Nephron (organoid): ENCODE measurements around the gene GPD2.

Experiments
- H3K27ac Mint-ChIP-seq, 3 experiments: 2 replicates each; pipeline ENCODE4 v1.8.0; 2020; ENCODE audit warnings: mixed read lengths in 3 of 3, mild to moderate bottlenecking in 2 of 3, moderate library complexity in 1 of 3
- H3K27me3 Mint-ChIP-seq: 2 replicates; pipeline ENCODE4 v1.8.0; 2021; ENCODE audit warnings: low read depth, mild to moderate bottlenecking, moderate library complexity, mixed read lengths
- H3K36me3 Mint-ChIP-seq: 2 replicates; pipeline ENCODE4 v1.8.0; 2020; ENCODE audit warnings: low read depth, mixed read lengths
- H3K4me1 Mint-ChIP-seq: 2 replicates; pipeline ENCODE4 v1.8.0; 2020; ENCODE audit warnings: mixed read lengths
- H3K4me3 Mint-ChIP-seq, 3 experiments: 2 replicates each; pipeline ENCODE4 v1.8.0; 2020; ENCODE audit warnings: mild to moderate bottlenecking in 3 of 3, mixed read lengths in 3 of 3, moderate library complexity in 2 of 3
- H3K9me3 Mint-ChIP-seq: 2 replicates; pipeline ENCODE4 v1.8.0; 2020; ENCODE audit warnings: mixed read lengths
- CTCF ChIP-seq, 3 experiments: fragments of 200-600 bp; sonication (generic); IDR thresholded peaks; one replicate each; pipeline ENCODE4 v1.5.0; 2021; ENCODE audit warnings: antibody characterized with exemption in 3 of 3; ENCODE audit not compliant: unreplicated experiment in 3 of 3

Gene GPD2

GRCh38 chr2:156540706-156541105, 104.5 kb downstream of the GPD2 start:
- no peak overlapping the region for H3K27ac Mint-ChIP-seq
- H3K4me3 Mint-ChIP-seq = no peak overlapping the region
- TF ChIP-seq CTCF (IDR thresholded peaks at IDR 0.05; ENCODE audit: unreplicated experiment in 3 of 3) = no peak
- no peaks in the 10 kb centered on the region for H3K9me3 Mint-ChIP-seq
- no peaks in the 10 kb centered on the region for H3K4me1 Mint-ChIP-seq
- H3K27me3 Mint-ChIP-seq = no peaks in the 10 kb centered on the region
- no peaks in the 10 kb centered on the region for H3K36me3 Mint-ChIP-seq

- no peaks in the 10 kb centered on the region for H3K9me3 Mint-ChIP-seq
- no peaks in the 10 kb centered on the region for H3K27me3 Mint-ChIP-seq
- H3K4me1 Mint-ChIP-seq = no peaks in the 10 kb centered on the region
- no peak overlapping the region for H3K4me3 Mint-ChIP-seq
- TF ChIP-seq CTCF (IDR thresholded peaks at IDR 0.05; ENCODE audit: unreplicated experiment in 3 of 3) = no peak
- H3K36me3 Mint-ChIP-seq = no peaks in the 10 kb centered on the region
- H3K27ac Mint-ChIP-seq = peak overlapping the region in 1 of 3 experiments; percentile 46
These were observed 105.0 kb downstream of the GPD2 start for GRCh38 chr2:156541229-156541628.

- no peak overlapping the region for H3K4me3 Mint-ChIP-seq
- H3K9me3 Mint-ChIP-seq = no peaks in the 10 kb centered on the region
- H3K4me1 Mint-ChIP-seq = no peaks in the 10 kb centered on the region
- H3K27ac Mint-ChIP-seq = peak overlapping the region; percentile 24 to 46 (median 32)
- no peaks in the 10 kb centered on the region for H3K36me3 Mint-ChIP-seq
- H3K27me3 Mint-ChIP-seq = no peaks in the 10 kb centered on the region
- TF ChIP-seq CTCF (IDR thresholded peaks at IDR 0.05; ENCODE audit: unreplicated experiment in 3 of 3) = no peak
These were observed 105.5 kb downstream of the GPD2 start for GRCh38 chr2:156541706-156542105.

GRCh38 chr2:156548413-156548812, 112.2 kb downstream of the GPD2 start:
- Mint-ChIP-seq H3K4me3 (no peak overlapping the region), H3K36me3 (no peaks in the 10 kb centered on the region), H3K27ac (no peak overlapping the region), H3K9me3 (no peaks in the 10 kb centered on the region), H3K4me1 (no peaks in the 10 kb centered on the region), H3K27me3 (no peaks in the 10 kb centered on the region)
- TF ChIP-seq CTCF (IDR thresholded peaks at IDR 0.05; ENCODE audit: unreplicated experiment in 3 of 3) = no peak

GRCh38 chr2:156553714-156554442, 117.7 kb downstream of the GPD2 start:
- Mint-ChIP-seq H3K9me3 (no peaks in the 10 kb centered on the region), H3K36me3 (peaks cover 13% of the 10 kb centered on the region), H3K27ac (no peak overlapping the region), H3K4me1 (no peaks in the 10 kb centered on the region), H3K4me3 (no peak overlapping the region), H3K27me3 (no peaks in the 10 kb centered on the region)
- TF ChIP-seq CTCF (IDR thresholded peaks at IDR 0.05; ENCODE audit: unreplicated experiment in 3 of 3) = no peak

GRCh38 chr2:156561326-156561725, 125.1 kb downstream of the GPD2 start:
- H3K36me3 Mint-ChIP-seq = peaks cover 15% of the 10 kb centered on the region
- TF ChIP-seq CTCF (IDR thresholded peaks at IDR 0.05; ENCODE audit: unreplicated experiment in 3 of 3) = no peak
- no peaks in the 10 kb centered on the region for H3K27me3 Mint-ChIP-seq
- no peak overlapping the region for H3K4me3 Mint-ChIP-seq
- no peaks in the 10 kb centered on the region for H3K9me3 Mint-ChIP-seq
- no peak overlapping the region for H3K27ac Mint-ChIP-seq
- H3K4me1 Mint-ChIP-seq = no peaks in the 10 kb centered on the region
